HepG2 (cell line): ENCODE data around the gene OST4. TPM values are rescaled to one million over a fixed set of nuclear protein-coding genes. Genes with fewer than 3 reads are reported as not detected.

ENCODE experiments used
- ATF1 ChIP-seq: IDR thresholded peaks from 2 replicates; pipeline ENCODE4 v1.6.1; 2016; ENCODE audit warnings: mild to moderate bottlenecking, control low read depth
- DMAP1 ChIP-seq: IDR thresholded peaks from 2 replicates; pipeline ENCODE4 v1.6.1; 2016
- MED8 ChIP-seq: sonication (generic); formaldehyde crosslinking; IDR thresholded peaks from 2 replicates; pipeline ENCODE4 v1.8.1; 2023; ENCODE audit warnings: mild to moderate bottlenecking, missing genetic modification reagents; ENCODE audit not compliant: insufficient replicate concordance
- RXRA ChIP-seq: sonication (generic); formaldehyde crosslinking; IDR thresholded peaks from 2 replicates; pipeline ENCODE4 v1.5.1; 2020; ENCODE audit warnings: missing genetic modification reagents
- SIN3A ChIP-seq: IDR thresholded peaks from 2 replicates; pipeline ENCODE4 v1.6.1; 2011; ENCODE audit warnings: low read depth, mild to moderate bottlenecking, control low read depth, low read length, borderline replicate concordance
- SPEN ChIP-seq: sonication (generic); formaldehyde crosslinking; IDR thresholded peaks from 2 replicates; pipeline ENCODE4 v1.5.1; 2020; ENCODE audit warnings: low read depth, mild to moderate bottlenecking, missing genetic modification reagents
- ZNF101 ChIP-seq: sonication (generic); formaldehyde crosslinking; IDR thresholded peaks from 2 replicates; pipeline ENCODE4 v1.4.0; 2020; ENCODE audit warnings: mild to moderate bottlenecking, low read depth, missing genetic modification reagents, borderline replicate concordance
- ZNF230 ChIP-seq: sonication (generic); formaldehyde crosslinking; IDR thresholded peaks from 2 replicates; pipeline ENCODE4 v1.4.0; 2020; ENCODE audit warnings: mild to moderate bottlenecking, missing genetic modification reagents
- ZNF44 ChIP-seq: sonication (generic); formaldehyde crosslinking; IDR thresholded peaks from 2 replicates; pipeline ENCODE4 v1.5.1; 2020; ENCODE audit warnings: mild to moderate bottlenecking, missing genetic modification reagents
- ZNF460 ChIP-seq: sonication (generic); formaldehyde crosslinking; IDR thresholded peaks from 2 replicates; pipeline ENCODE4 v1.5.1; 2020; ENCODE audit warnings: missing genetic modification reagents, mild to moderate bottlenecking, borderline replicate concordance
- ZNF557 ChIP-seq: sonication (generic); formaldehyde crosslinking; IDR thresholded peaks from 2 replicates; pipeline ENCODE4 v1.4.0; 2020; ENCODE audit warnings: missing genetic modification reagents
- ZNF781 ChIP-seq: sonication (generic); formaldehyde crosslinking; IDR thresholded peaks from 2 replicates; pipeline ENCODE4 v1.5.1; 2020; ENCODE audit warnings: borderline replicate concordance, mild to moderate bottlenecking, missing genetic modification reagents; ENCODE audit errors: not compliant biosample characterization
- ZSCAN9 ChIP-seq: IDR thresholded peaks from 2 replicates; pipeline ENCODE4 v1.6.1; 2016; ENCODE audit warnings: borderline replicate concordance
- polyA plus RNA-seq, 8 experiments: library from polyadenylated mRNA; depleted of rRNA in 3 of 8; stranded (reverse) in 7 of 8; unstranded in 1 of 8; fragments of >200 nt; fragmentation: Illumina TruSeq in 4 of 8; extraction: Trizol in 4 of 8; gene quantifications; 2 replicates each; pipeline versions ENCODE4 v1.2.1 to v1.2.3, GENCODE V29; 2011 to 2016; ENCODE audit warnings: low read depth in 4 of 8, missing spikeins in 1 of 8, mixed read lengths in 1 of 8; ENCODE audit not compliant: insufficient read depth in 1 of 8
- total RNA-seq, 5 experiments: library from RNA; depleted of rRNA; stranded (reverse); fragments of >200 nt; fragmentation: Illumina TruSeq; extraction: Trizol; gene quantifications; 2 replicates each; pipeline ENCODE4 v1.2.3, GENCODE V29; 2016; ENCODE audit warnings: low read depth in 1 of 5
- TF ChIP-seq, protein P1 (sequence below): sonication (generic); formaldehyde crosslinking; IDR thresholded peaks from 2 replicates; pipeline ENCODE4 v1.4.0; 2020; ENCODE audit warnings: mild to moderate bottlenecking, missing genetic modification reagents
- TF ChIP-seq, protein P2 (sequence below): IDR thresholded peaks from 2 replicates; pipeline ENCODE4 v1.6.1; 2016
- TF ChIP-seq, protein P3 (sequence below): sonication (generic); formaldehyde crosslinking; IDR thresholded peaks from 2 replicates; pipeline ENCODE4 v1.8.1; 2023; ENCODE audit warnings: mild to moderate bottlenecking, missing genetic modification reagents
- TF ChIP-seq, protein P4 (sequence below): sonication (generic); formaldehyde crosslinking; IDR thresholded peaks from 2 replicates; pipeline ENCODE4 v1.4.0; 2020; ENCODE audit warnings: missing genetic modification reagents, borderline replicate concordance
- TF ChIP-seq, protein P5 (sequence below): sonication (generic); formaldehyde crosslinking; IDR thresholded peaks from 2 replicates; pipeline ENCODE4 v1.8.0; 2022; ENCODE audit warnings: mild to moderate bottlenecking, missing genetic modification reagents, borderline replicate concordance

Gene OST4
- total and polyA plus RNA-seq, 2 of the 13 experiments (the other 11 are each of a cell fraction or from before 2014, with no cell fraction given): 498 to 584 TPM

DNA sequence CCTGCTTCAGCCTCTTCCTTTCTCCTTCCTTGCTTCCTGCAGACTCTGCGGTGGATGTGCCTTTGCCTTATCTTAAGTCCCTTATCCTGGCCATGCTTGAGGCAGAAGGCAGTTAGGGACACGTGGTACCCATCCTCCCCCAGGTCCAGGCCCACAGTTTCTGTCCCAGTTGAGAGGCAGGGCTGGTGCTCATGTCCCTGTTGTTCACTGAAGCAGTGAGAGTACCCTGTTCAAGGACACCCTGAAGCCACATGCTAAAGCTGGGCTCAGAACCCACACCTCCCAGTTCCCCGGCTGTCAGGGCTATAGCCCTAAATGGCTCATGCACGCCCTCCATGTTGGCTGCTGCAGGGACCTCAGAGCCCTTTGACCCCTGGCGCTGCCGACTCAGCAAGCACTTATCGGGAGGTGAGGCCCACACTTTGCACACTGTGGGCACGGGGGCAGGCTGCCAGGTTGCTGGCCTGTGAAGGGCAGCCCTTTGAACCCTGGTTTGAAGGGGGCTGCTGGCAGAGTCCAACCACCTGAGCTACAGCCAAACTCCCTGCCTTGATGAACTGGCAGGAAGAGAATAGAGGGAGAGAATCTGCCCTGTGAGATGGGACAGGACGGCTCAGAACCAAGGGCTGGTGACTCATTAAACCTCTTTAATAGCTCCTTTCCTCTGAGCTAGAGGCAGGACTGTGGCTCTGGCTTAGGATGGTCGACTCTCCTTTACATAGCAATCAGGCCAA is 21.4 kb upstream of the OST4 start (continued):
- TF ChIP-seq, protein P1, sequence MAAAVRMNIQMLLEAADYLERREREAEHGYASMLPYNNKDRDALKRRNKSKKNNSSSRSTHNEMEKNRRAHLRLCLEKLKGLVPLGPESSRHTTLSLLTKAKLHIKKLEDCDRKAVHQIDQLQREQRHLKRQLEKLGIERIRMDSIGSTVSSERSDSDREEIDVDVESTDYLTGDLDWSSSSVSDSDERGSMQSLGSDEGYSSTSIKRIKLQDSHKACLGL: peak; percentile 75
- no peak for TF ChIP-seq ZNF101 (CRISPR knock-in tag)
- TF ChIP-seq SPEN (CRISPR knock-in tag): peak; percentile 86
- TF ChIP-seq, protein P2, sequence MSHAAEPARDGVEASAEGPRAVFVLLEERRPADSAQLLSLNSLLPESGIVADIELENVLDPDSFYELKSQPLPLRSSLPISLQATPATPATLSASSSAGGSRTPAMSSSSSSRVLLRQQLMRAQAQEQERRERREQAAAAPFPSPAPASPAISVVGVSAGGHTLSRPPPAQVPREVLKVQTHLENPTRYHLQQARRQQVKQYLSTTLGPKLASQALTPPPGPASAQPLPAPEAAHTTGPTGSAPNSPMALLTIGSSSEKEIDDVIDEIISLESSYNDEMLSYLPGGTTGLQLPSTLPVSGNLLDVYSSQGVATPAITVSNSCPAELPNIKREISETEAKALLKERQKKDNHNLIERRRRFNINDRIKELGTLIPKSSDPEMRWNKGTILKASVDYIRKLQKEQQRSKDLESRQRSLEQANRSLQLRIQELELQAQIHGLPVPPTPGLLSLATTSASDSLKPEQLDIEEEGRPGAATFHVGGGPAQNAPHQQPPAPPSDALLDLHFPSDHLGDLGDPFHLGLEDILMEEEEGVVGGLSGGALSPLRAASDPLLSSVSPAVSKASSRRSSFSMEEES: peak; percentile 61; the same call in 1 of the 2 replicates
- TF ChIP-seq ZNF557 (CRISPR knock-in tag): peak; percentile 75; the same call in 1 of the 2 replicates
- TF ChIP-seq, protein P3, sequence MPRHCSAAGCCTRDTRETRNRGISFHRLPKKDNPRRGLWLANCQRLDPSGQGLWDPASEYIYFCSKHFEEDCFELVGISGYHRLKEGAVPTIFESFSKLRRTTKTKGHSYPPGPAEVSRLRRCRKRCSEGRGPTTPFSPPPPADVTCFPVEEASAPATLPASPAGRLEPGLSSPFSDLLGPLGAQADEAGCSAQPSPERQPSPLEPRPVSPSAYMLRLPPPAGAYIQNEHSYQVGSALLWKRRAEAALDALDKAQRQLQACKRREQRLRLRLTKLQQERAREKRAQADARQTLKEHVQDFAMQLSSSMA (CRISPR knock-in tag): peak; percentile 73; the same call in 1 of the 2 replicates
- TF ChIP-seq, protein P4, sequence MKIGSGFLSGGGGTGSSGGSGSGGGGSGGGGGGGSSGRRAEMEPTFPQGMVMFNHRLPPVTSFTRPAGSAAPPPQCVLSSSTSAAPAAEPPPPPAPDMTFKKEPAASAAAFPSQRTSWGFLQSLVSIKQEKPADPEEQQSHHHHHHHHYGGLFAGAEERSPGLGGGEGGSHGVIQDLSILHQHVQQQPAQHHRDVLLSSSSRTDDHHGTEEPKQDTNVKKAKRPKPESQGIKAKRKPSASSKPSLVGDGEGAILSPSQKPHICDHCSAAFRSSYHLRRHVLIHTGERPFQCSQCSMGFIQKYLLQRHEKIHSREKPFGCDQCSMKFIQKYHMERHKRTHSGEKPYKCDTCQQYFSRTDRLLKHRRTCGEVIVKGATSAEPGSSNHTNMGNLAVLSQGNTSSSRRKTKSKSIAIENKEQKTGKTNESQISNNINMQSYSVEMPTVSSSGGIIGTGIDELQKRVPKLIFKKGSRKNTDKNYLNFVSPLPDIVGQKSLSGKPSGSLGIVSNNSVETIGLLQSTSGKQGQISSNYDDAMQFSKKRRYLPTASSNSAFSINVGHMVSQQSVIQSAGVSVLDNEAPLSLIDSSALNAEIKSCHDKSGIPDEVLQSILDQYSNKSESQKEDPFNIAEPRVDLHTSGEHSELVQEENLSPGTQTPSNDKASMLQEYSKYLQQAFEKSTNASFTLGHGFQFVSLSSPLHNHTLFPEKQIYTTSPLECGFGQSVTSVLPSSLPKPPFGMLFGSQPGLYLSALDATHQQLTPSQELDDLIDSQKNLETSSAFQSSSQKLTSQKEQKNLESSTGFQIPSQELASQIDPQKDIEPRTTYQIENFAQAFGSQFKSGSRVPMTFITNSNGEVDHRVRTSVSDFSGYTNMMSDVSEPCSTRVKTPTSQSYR (CRISPR knock-in tag): peak; percentile 56; the same call in 1 of the 2 replicates
- peak; percentile 65 for TF ChIP-seq MED8 (CRISPR knock-in tag)
- TF ChIP-seq, protein P5, sequence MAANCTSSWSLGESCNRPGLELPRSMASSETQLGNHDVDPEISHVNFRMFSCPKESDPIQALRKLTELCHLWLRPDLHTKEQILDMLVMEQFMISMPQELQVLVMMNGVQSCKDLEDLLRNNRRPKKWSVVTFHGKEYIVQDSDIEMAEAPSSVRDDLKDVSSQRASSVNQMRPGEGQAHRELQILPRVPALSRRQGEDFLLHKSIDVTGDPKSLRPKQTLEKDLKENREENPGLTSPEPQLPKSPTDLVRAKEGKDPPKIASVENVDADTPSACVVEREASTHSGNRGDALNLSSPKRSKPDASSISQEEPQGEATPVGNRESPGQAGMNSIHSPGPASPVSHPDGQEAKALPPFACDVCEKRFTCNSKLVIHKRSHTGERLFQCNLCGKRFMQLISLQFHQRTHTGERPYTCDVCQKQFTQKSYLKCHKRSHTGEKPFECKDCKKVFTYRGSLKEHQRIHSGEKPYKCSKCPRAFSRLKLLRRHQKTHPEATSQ (CRISPR knock-in tag): peak; percentile 87
- peak; percentile 91 for TF ChIP-seq DMAP1 (CRISPR knock-in tag)
- TF ChIP-seq ATF1: no peak
- TF ChIP-seq RXRA (CRISPR knock-in tag): peak; percentile 94
- peak; percentile 26 for TF ChIP-seq ZNF781 (CRISPR knock-in tag)
- no peak for TF ChIP-seq ZNF460 (CRISPR knock-in tag)
- TF ChIP-seq ZSCAN9: peak; percentile 72; the same call in 1 of the 2 replicates
- no peak for TF ChIP-seq SIN3A
- TF ChIP-seq ZNF44 (CRISPR knock-in tag): peak; percentile 72; the same call in 1 of the 2 replicates
- TF ChIP-seq ZNF230 (CRISPR knock-in tag): peak; percentile 69; the same call in 1 of the 2 replicates
